ENCODE results near the gene POLH.
"Not testable (repeated sequence)": the region's sequence is repeated elsewhere in the genome, so short reads cannot be mapped to it uniquely, and the experiment has no call there.

The POLH gene

DNA sequence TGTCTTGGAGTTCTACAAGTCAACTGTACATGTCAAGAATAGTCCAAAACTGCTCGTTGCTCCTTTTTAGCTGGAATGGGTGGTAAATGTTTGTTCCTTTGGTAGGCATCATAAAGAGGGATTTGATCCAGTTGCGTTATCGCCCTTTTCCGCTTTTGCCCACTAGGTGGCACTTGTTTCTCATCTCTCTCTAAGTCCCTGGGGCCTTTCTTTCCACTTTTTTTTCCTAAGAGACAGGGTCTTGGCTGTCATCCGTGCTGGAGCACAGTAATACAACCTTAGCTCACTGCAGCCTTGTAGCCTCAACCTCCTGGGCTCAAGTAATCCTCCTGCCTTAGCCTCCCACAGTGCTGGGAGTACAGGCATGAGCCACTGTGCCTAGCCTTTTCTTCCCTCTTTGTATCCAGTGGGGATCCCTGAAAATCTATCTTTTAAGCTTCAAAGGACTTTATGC is 32.4 kb downstream of the POLH start:
- DNase-seq, result peak; percentile 75

DNA sequence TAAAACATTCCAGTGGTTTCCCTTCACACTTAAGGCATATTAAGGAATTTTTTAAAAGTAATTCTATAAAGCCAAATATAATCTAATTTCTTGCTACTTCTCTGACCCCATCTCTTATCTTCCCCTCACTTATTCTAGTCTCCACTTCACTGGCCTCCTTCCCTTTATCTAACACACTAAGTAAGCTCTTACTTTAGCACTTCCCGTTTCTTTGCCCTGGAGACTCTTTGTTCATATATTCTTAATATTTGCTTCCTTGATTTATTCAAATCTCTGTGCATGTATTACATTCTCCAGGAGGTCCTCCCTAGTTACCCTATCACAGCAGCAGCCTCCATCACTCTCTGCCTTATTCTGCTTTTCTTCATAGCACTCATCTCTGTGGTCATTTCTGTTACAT is 32.8 kb downstream of the POLH start:
- no peak for DNase-seq

DNA sequence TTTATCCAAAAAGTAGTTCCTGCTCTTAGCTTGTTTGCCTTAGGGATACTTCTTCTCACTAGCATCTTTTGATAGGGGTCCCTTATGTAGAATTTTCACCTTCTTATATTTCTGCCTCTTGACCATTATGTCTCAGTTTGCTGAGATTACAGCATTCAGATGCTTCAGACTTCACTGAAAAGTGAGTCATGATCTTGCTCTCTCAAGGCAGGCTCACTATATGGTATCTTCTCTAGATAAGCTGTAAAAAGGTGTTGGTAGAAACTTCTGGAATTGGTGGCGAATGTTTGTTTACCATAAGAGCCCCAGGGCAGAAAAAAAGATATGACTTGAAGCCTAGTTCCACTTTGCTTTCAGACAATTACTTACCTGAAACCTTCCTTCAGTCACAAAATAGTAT is 33.4 kb downstream of the POLH start:
- DNase-seq, result no peak

DNA sequence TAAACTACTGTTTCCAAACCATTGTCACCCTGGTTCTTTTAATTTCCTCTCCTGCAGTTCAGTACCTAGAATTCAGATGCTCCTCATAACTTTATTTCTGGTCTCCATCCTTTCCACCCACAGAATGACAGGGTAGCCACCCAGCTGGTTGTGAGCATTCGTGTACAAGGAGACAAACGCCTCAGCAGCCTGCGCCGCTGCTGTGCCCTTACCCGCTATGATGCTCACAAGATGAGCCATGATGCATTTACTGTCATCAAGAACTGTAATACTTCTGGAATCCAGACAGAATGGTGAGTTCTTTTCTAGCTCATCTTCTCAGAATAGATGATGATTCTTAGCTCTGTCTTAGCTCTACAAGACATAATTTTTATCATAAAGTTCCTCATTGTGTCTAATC is 34.4 kb downstream of the POLH start:
- DNase-seq, result no peak

DNA sequence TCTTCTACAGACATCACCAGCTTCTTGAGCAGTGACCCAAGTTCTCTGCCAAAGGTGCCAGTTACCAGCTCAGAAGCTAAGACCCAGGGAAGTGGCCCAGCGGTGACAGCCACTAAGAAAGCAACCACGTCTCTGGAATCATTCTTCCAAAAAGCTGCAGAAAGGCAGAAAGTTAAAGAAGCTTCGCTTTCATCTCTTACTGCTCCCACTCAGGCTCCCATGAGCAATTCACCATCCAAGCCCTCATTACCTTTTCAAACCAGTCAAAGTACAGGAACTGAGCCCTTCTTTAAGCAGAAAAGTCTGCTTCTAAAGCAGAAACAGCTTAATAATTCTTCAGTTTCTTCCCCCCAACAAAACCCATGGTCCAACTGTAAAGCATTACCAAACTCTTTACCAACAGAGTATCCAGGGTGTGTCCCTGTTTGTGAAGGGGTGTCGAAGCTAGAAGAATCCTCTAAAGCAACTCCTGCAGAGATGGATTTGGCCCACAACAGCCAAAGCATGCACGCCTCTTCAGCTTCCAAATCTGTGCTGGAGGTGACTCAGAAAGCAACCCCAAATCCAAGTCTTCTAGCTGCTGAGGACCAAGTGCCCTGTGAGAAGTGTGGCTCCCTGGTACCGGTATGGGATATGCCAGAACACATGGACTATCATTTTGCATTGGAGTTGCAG is 37.9 kb downstream of the POLH start:
- no peak for DNase-seq

DNA sequence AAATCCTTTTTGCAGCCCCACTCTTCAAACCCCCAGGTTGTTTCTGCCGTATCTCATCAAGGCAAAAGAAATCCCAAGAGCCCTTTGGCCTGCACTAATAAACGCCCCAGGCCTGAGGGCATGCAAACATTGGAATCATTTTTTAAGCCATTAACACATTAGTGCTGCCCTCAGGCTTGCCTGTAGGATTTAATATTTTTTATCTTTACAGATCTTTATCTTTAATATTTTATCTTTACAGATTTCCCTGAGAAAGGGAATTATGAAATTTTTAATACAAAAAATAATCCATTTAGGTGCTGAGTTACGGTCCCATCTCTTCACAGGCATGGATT is 38.4 kb downstream of the POLH start:
- DNase-seq, result no peak

DNA sequence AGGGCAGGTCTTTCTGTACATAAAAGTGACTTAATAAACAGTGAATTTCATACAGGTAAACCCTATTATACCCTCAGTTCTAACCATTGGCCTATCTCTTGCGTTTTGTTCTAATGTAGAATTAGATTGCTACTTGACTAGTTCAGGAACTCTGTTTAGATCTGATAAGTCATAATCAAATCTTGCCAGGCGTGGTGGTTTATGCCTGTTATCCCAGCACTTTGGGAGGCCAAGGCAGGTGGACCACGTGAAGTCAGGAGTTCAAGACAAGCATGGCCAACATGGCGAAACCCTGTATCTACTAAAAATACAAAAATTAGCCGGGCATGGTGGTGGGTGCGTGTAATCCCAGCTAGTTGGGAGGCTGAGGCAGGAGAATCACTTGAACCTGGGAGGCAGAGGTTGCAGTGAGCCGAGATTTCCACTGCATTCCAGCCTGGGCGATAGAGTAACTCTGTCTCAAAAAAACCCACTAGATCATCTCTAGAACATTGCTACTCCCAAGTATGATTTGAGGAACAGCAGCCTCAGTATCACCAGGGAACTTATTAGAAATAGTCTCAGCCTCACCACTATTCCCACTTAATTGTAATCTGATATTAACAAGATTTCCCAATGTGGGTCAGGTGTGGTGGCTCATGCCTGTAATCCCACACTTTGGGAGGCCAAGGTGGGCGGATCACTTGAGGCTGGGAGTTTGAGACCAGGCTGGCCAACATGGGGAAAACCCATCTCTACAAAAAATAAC is 40.9 kb downstream of the POLH start:
- DNase-seq, result no peak

DNA sequence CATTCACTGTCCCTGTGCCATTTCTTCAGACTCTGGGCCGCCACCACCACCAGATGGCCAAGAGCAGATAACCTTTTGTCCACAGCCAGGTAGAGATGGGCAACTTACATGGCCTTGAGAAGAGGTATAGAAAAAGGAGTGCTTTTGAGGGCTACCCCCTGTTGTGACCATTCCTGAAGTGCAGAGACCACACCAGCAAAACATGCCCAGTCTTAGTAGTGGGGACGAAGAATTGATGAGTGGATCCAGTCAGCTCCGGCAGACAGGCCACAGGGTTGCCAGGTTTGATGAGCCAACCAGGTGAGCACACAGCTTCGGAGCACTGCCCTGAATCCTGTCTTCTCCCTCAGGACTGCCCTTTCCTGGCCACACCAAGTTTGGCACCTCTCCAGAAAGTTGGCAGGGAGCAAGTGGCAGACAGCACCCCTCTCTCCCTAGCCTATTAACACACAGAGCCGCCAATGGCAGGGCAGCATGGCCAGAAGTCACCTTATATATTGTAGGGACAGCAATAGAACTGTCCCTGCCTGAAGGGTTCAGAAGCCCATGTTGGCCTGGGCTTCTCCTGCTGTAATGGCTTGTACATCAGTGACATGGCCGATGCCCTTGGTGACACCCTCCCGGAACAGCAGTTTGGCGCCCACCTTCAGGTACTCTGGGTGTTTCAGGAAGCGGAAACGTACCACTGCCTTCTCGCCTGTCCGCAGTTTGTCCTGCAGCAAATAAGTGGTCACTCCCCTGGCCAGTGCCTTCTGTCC is 45.3 kb downstream of the POLH start:
- DNase-seq, result no peak

DNA sequence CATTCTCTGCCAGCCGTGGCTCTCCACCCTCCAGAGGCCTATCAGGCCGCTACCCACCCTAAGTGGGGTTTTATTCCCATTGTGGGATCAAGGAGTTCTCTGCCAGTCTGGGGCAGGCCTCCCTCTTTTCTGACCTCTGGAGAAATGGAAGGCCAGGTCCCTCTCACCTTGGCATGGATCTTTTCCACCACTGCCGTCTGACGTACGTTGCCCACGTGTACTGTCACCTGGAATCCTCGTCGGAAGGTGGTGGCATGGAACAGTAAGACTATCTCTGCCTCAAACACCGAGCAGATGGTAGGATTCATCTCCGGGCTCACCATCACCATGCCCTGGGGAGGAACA is 45.8 kb downstream of the POLH start:
- DNase-seq, result no peak

DNA sequence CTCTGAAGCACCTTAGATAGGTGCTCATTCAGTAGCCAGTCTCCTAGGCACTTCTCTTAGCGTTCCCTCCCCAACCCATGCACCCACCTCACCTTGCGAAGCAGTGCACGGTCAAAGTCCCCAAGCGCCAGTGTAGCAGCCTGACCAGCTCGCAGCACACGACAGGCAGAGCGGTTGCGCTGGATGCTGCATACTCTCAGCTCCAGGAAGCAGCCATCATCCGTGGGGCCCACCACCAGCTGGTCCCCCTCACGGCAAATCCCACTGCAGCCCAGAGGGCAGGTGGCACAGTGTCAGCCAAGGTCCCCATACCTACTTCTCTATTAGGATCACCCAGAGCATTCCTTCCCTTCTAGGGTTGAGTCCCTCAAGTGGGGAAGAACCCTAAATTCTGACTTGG is 46.6 kb downstream of the POLH start:
- DNase-seq, result no peak

DNA sequence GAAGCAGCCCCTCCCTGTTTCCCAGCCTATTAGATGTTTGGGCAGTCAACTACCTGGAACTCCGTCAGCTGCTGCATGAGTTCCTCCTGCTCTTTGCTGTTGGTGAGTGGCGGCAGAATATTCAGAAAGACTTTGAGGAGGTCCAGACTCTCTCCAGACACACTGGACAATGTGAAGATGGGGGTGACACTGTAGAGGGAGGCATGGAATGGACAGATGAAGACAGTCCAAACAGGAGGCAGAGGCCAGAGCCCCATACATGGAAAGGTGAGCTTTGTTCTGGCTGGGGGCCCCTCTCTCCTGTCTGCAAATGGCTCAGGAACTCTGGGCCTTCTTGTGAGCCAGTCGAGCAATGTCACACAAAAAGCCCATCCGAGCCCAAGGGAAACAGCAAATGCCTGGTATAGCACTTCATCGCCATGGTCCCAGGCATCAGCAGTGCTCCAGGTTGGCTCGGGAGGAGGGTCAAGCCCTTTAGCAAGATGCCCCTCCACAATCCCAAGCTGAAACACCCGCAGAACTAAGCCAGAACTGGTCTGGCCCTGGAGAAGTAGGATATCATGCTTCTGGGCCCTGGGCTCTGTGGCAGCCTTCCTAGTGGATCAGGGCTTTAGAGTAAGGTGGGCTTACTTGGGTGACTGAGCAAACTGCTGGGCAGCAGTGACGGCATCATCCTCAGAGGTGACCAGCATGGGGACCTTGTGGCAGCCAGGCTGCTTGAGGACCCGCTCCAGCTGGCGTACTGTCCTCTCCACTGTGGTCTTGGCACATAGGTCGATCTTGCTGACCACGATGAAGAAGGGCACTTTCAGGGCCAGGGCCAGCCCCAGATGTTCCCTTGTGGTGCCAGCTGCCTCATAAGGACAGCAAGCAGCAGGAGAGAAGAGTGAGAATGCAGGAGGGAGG is 48.1 kb downstream of the POLH start:
- no peak for DNase-seq

DNA sequence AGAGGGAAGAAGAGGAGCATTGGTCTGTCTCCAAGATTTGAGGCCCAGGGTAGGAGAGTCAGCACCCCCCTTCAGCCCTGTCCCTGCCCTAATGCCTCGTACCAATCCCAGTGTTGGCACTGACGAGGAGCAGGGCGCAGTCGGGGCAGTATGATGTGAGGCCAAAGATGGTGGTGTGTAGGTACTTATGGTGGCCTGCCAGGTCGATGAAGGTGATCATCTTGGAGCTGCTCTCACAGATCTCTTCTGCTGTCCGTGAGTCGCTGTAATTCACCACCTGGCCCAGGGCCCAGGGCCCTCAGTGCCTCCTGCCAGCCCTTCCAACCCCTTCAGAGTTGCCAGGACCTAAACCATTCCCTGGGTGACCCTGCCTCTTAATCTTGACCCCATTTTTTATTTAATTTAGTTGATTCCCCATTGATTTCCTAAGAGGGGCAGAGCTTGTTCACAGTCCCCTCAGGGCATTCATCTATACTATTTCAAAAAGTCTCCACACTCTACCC is 48.9 kb downstream of the POLH start:
- DNase-seq, result no peak

DNA sequence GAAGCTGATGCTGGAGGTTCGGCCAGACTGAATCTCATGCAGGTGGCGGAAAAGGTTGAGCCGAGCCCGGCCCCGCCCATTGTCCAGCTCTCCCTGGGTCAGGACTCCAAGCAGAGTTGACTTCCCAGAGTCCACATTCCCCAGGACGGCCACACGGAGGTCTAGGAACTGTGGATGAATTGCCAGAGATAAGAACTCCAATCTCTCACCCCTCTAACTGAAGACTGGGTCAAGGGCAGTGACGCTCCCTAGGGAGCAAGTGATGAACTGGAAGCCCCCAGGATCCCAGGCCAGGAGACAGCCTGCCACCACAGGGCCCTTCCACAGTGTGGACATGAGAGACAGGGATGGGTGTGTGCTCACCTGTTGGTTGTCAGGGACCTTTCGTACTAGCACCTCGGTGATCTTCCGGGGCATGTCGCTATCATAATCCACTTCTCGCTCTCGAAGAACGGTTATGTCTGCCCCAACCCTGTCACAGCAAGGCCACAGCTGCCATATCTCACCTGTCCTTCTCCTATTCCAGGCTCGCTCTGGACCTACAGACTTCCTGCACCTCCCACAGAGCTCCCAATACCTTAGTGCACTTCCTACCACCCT is 49.5 kb downstream of the POLH start:
- DNase-seq, result no peak

DNA sequence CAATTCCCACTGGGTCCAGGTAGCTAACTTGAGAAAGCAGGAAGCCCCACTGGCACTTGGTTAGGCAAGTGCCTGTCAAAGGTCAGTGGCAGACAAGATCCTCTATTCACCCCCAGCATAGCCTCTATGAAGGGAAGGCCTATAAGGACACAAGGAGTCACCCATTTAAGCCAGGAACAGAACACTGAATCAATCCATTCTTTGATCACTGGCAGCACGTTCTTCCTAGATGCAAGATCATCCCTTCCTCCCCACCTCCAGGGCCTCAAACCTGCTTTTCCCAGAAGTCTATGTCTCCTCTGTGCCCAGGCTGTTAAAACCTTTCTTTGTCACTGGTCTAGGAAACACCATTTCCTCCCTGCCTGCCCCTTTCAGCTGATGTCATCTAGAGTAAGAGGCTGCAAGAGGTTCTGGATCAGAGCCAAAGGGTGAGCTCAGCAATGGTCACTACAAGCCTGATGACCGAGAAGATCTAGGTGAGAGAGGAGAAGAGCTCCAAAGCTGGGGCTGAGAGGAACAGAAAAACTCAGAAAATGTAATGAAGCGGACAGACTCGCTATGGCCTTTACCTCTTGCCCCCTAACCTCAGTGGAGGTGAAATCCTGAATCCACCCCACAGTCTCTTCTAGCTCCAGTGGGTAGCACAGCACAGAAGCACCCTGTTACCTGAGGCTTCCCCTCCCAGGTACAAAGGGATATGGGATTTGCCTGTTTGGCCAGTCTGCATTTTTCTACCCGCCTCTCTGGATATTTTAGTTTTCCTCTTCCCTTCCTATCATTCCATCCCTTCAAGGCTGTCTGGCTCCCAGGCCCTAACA is 51.2 kb downstream of the POLH start:
- peak; percentile 93 for DNase-seq

DNA sequence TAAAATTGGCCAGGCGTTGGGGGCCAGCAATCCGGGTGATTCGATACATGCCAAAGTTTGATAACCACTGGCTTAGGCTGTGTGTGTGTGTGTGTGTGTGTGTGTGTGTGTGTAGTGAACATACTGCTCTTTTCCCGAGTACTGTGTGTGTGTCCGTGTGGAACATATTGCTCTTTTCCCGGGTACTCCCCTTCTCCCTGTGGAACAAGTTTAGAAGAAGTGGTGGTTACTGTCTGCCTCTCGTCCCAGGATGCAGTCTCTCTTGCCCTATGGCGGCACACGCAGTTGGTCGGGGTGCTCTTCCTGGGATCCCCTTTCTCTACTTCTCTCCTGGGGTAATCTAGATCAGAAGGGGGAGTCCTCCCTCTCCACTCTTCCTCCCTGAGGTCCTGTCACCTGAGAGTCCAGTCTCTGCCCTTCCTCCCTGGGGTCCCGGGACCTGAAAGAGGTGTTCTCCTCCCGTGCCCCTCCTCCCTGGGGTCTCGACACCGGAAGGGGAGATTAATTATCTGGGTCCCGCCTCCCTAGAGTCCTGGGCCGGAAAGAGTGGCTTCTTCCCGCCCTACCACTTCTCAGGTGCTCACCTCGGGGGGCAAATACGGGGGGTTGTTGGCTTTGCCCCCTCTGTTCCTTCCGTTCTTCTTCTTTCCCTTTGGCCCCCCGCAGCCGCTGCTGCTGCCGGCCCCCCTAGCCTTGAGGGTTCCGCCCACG is 52.6 kb downstream of the POLH start:
- DNase-seq, result peak; percentile 51

DNA sequence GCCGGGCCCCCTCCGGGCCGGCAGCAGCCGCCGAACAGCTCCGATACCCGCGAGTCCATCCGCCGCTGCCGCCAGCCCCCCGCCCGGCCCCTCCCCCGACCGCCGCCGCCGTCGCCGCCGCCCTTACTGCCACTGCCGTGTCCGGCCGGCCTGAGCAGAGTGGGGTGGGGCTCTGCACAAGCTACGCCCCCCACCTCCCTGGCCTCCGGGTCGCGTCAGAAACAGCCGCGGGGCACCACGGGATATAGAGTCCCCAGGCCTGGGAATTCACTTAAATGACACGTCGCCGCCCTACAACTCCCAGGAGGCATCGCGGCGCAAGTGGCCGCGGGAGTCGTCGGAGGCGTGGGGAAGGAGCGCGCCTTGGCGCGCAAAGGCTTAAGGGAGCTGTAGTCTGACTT is 53.1 kb downstream of the POLH start, which contains the start of gene GTPBP2:
Gene GTPBP2, minus strand, starts transcription at position 161 of the 401 bp plus-strand sequence. Its CDS starts 102 bp downstream, at position 59.
- peak; percentile 99 for DNase-seq

DNA sequence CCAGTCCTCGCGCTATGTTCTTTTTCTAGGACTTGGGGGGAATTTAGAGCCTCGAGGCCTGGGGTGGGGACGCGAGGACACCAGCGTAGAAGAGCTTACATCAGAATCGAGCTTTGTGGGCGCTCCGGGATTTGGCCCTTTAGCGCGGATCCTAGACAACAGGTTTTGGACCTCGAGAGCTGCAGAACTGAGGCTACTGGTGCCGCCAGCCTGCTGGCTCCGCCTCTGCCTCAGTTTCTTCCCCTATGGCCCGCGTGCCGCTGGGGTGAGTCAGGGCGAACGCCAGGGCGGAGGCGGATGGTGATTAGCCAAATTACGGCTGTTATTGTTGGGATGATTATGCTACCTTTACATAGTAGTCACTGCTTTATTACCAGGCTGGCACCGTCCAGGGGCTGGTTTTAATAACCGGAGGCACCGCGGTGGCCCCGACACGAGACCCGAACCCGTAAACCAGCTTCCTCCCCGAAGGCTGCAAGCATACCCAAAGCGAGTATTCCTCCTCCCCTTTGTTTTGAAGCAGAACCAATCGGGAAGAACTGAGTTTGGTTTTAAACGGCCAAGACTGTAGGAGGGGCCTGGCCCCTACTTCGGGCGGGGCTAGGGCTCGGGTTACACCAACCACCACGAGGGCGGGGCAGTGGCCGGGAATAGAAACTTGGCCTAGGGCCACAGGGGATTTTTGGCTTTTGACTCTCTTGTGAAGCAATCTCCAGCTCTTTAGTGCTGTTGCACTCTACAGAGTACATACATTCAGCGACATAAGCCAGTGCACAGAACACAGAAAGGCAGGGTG is 53.7 kb downstream of the POLH start:
- DNase-seq, result peak; percentile 99

DNA sequence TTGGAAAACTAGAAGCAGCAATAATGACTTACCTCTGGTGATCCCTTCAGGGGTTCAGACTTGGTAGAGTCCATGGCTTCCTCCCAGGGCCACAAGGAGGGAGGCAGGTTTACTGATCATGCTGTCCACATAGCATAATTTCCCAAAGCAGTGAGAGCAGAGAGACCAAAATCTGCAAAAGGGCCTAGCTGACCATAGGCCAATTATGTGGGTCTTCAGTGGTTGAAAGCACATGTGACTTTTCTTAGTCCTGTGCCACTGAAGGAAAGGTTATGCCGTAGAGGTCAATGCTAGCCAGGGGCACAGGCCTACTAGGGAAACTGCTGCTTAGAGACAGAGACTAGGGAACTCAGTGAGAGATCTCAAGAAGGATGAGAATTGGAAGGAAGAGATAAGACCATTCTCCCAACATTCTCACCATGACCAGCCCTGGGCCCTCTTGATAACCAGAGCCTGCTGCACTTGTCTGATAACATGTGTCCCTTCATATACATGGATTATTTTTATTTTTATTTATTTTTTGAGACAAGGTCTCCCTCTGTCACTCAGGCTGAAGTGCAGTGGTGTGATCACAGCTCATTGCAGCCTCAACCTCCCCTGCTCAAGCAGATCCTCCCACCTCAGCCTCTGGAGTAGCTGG is 55.1 kb downstream of the POLH start:
- no peak for DNase-seq

DNA sequence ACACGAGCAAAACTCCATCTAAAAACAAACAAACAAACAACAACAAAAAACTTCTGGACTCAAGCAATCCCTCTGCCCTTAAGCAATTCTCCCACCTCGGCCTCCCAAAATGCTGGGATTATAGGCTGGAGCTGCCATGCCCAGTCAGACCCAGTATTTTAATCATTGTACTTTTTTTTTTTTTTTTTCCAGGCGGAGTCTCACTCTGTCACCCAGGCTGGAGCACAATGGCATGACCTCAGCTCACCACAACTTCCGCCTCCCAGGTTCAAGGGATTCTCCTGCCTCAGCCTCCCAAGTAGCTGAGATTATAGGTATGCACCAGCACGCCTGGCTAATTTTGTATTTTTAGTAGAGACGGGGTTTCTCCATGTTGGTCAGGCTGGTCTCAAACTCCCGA is 57.0 kb downstream of the POLH start:
- DNase-seq, result not testable (repeated sequence)

Data from fibroblast of skin of right quadriceps (primary cell).